Embryonic facial prominence (tissue), 1 donor: ENCODE data around the gene RAMP2.
A peak's percentile ranks its signal among the peaks of the same experiment; 100 is the strongest.
"Not testable (repeated sequence)": the region's sequence is repeated elsewhere in the genome, so short reads cannot be mapped to it uniquely, and the experiment has no call there.

ENCODE experiments used
- DNase-seq: peaks from one replicate; pipeline ENCODE4 v3.0.0-alpha.2; 2016; ENCODE audit errors: extremely low spot score

Gene RAMP2

GRCh38 chr17:42768006-42768405, 7.0 kb downstream of the RAMP2 start:
- DNase-seq = not testable (repeated sequence)

GRCh38 chr17:42769964-42770363, 8.9 kb downstream of the RAMP2 start:
- DNase-seq = not testable (repeated sequence)

GRCh38 chr17:42772945-42773289, 11.9 kb downstream of the RAMP2 start:
- no peak for DNase-seq

GRCh38 chr17:42773290-42774035, 12.4 kb downstream of the RAMP2 start, which contains the start of gene VPS25:
VPS25 (plus strand) TSS chr17:42773449; CDS start chr17:42773476, 27 bp downstream.
- peak; percentile 61 for DNase-seq

GRCh38 chr17:42774066-42774745, 13.2 kb downstream of the RAMP2 start:
- no peak for DNase-seq

GRCh38 chr17:42775534-42776098, 14.6 kb downstream of the RAMP2 start:
- DNase-seq = no peak

- no peak for DNase-seq
Measured at GRCh38 chr17:42778570-42778969, 17.5 kb downstream of the RAMP2 start.

GRCh38 chr17:42779304-42779935, 18.4 kb downstream of the RAMP2 start:
- DNase-seq = no peak

- DNase-seq = no peak
Measured at GRCh38 chr17:42779936-42780850, 19.2 kb downstream of the RAMP2 start, which contains the start of gene WNK4. WNK4 (plus strand) TSS chr17:42780610; CDS start chr17:42780699, 89 bp downstream.

GRCh38 chr17:42780851-42781638, 20.0 kb downstream of the RAMP2 start:
- no peak for DNase-seq

GRCh38 chr17:42781639-42782165, 20.7 kb downstream of the RAMP2 start:
- DNase-seq = no peak

GRCh38 chr17:42782166-42783061, 21.4 kb downstream of the RAMP2 start:
- DNase-seq = no peak

GRCh38 chr17:42783062-42783790, 22.2 kb downstream of the RAMP2 start:
- DNase-seq = no peak

GRCh38 chr17:42783791-42784138, 22.7 kb downstream of the RAMP2 start:
- DNase-seq = no peak

- no peak for DNase-seq
Measured at GRCh38 chr17:42784409-42784808, 23.4 kb downstream of the RAMP2 start.

GRCh38 chr17:42784811-42785592, 24.0 kb downstream of the RAMP2 start:
- no peak for DNase-seq

- no peak for DNase-seq
Measured at GRCh38 chr17:42787266-42787665, 26.2 kb downstream of the RAMP2 start.

GRCh38 chr17:42791948-42792347, 30.9 kb downstream of the RAMP2 start:
- no peak for DNase-seq
